AG08396 (cell line): ENCODE measurements around the gene ABHD14A.
A peak's percentile ranks its signal among the peaks of the same experiment; 100 is the strongest.

Experiments
- DNase-seq: peaks from one replicate; pipeline ENCODE4 v3.0.0; 2012; ENCODE audit warnings: low spot score, mixed read lengths

ABHD14A gene

DNA sequence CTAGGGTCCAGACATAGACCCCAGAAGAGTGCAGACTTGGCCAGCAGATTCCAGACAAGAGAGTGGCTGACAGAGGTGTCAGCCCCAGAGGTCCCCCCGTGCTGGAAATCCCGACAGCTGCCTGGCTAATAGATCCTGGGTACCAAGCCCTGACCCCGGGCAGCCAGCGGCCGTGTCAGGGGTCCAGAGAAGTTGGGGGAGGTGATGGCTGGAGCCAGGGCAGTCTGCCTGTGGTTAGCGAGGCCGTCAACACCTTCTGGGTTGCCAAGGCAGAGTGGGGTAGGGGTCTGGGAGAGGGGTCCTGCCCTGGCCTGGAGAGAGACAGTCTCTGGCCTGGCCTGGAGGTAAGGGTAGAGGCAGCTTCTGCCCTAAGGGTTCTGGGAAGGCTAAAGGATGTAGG is 45.9 kb downstream of the ABHD14A start:
- no peak for DNase-seq

DNA sequence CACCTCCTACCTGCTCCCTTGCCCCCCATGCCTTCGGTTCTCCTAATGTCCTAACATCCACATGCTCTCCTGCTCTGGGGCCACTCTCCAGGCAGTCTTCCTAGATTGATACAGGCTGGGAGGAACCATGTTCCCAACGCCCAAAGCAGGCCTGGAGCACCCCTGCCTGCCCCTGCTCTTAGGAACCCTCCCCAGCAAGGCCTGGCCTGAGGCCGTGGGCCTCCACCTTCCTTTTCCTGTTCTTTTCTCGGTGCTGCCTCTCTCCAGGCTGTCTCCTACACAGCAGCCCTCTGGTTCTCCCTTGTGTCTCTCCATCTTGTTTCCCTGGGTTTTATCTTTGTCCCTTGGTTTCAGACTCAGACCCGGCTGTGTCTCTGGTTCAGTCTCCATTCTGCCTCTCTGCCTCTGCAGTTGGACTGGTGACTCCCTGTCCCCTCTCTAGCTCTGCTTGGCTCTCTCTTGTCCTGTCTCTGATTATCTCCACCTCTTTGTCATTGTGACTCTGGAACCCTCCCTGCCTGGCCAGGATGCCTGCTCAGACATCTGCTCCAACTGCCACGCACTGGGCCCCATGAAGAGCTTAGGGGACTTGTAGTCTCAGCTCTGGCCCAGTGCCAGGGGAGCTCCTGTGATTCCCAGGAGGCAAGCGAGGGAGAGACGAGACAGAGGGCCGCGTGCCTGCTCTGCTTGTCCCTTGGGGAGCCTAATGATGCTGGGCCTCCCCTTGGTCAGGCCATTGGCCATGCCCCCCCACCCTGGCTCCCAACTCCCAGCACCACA is 46.8 kb downstream of the ABHD14A start:
- no peak for DNase-seq

GRCh38 chr3:52022323-52023100 is 47.6 kb downstream of the ABHD14A start:
- peak; percentile 59 for DNase-seq

DNA sequence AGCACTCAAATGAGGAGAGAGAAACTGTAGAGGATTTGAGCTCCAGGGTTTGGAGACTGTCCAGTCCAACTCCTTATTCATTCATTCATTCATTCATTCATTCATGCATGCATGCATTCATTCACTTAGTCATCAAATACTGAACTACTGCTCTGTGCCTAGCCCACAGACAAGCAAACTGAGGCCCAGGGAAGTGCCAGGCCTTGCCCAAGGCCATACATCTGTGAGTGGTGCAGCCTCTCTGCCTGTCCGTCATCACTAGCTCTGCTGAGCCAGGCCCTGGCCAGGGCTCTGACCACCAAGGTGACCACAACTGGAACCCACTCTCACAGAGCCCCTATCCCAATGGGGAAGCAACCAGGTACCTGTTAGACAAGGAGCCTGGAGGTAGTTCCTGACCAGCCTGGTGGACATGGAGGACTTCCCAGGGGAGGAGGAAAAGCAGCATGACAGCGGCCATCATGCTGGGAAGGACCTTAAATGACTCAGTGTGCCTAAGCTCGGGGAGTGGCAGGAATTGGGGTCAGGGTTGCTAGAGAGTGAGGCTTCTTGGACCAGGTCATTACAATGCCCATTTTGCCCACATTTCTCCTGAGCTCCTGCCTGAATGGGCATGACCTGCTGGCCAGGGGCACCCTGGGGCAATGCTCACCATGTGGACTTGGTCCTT is 48.4 kb downstream of the ABHD14A start:
- no peak for DNase-seq

GRCh38 chr3:52023860-52024764 is 49.2 kb downstream of the ABHD14A start:
- DNase-seq: no peak

GRCh38 chr3:52024765-52025452 is 50.0 kb downstream of the ABHD14A start:
- no peak for DNase-seq

DNA sequence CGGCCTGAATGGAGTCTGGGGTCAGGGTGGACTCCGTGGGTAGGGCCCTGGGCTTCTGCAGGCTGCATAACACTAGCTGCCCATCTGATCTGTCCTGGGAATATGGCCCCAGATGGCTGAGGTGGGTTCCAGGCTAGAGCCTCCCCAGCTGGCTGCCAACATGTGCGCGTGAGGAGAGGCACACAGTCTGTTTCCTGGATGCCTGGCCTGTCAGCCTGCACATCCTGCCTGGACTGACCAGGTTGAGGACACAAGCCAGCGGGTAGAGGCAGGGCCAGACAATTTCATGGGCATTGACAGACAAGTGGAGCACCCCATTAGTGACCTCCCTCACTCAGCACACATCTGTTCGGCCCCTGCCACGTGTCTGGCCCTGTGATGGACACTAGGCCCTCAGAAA is 50.6 kb downstream of the ABHD14A start:
- no peak for DNase-seq

GRCh38 chr3:52026041-52026440 is 51.2 kb downstream of the ABHD14A start:
- DNase-seq: no peak

DNA sequence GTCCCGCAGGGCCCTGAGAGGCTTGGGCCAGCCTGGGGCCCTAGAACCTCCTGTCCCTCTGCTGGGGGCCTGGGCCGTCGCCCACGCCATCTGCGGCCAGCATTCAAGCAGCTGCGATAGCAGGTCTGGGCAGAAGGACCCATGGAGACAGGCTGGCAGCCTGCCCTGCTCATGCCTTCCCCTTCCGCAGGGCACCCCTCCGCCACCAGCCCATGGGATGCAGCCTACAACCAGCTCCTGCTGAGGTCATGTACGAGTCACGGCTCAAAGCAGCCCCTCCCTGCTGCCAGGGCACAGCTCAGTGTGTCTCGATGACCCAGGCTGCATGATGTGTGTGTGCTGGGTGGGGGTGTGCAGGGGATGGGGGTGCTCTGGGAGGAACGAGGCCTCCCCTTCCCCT is 53.7 kb downstream of the ABHD14A start:
- DNase-seq: peak; percentile 56

DNA sequence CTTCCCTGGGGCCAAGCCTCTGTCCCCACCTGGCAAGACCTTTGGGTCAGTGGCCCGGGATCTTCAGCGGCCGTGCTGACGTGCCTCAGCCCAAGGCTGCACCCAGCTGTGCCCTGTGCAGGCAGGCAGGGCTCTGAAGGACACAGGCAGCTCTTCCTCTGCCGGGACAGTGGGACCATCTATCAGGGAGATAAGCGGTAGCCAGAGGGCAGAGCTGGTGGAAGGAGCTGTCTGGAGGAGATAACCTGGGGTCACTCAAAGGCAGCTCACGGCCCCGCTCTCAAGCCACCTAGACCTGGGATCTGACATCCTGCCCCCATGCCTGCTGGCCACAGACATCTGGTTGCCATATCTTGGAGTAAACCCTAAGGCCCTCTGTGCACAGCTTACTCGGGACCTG is 54.2 kb downstream of the ABHD14A start:
- no peak for DNase-seq

GRCh38 chr3:52029535-52029934 is 54.7 kb downstream of the ABHD14A start:
- DNase-seq: no peak
